HuH-7.5 (cell line): ENCODE results near the gene GADD45G.

ENCODE experiments used
- DNase-seq: peaks from one replicate; pipeline ENCODE4 v3.0.0; 2011; ENCODE audit warnings: low spot score

The GADD45G gene

GRCh38 chr9:89654025-89654662, 49.3 kb downstream of the GADD45G start:
- DNase-seq = no peak

- DNase-seq = no peak
These were observed 50.5 kb downstream of the GADD45G start for GRCh38 chr9:89655056-89655989.
